ENCODE results near the gene APOBEC3H.
"Not testable (repeated sequence)": the region's sequence is repeated elsewhere in the genome, so short reads cannot be mapped to it uniquely, and the experiment has no call there.

APOBEC3H gene

GRCh38 chr22:39078329-39078728 lies 18.7 kb upstream of the APOBEC3H start:
- H3K4me3 ChIP-seq (ENCODE audit: low read depth, low read length), result no peak overlapping the region
- H3K27ac ChIP-seq, result no peak overlapping the region

GRCh38 chr22:39079054-39079637 lies 17.9 kb upstream of the APOBEC3H start:
- not testable (repeated sequence) for H3K36me3 ChIP-seq (ENCODE audit: control insufficient read depth, insufficient read depth, low read length); H2AFZ ChIP-seq; H3K4me1 ChIP-seq; H3K27ac ChIP-seq; H3K9ac ChIP-seq; H3K27me3 ChIP-seq (ENCODE audit: control insufficient read depth, insufficient read depth, low read length); H3K4me3 ChIP-seq (ENCODE audit: low read depth, low read length); H3K79me2 ChIP-seq; H3K9me3 ChIP-seq (ENCODE audit: control insufficient read depth, low read length); H3K4me2 ChIP-seq (ENCODE audit: low read length)

More at GRCh38 chr22:39078329-39078728, 18.7 kb upstream of the APOBEC3H start:
- Histone ChIP-seq H3K36me3 (ENCODE audit: control insufficient read depth, insufficient read depth, low read length) (no peaks in the 10 kb centered on the region), H3K9ac (no peak overlapping the region), H3K9me3 (ENCODE audit: control insufficient read depth, low read length) (no peaks in the 10 kb centered on the region), H3K4me1 (no peaks in the 10 kb centered on the region), H2AFZ (no peak overlapping the region), H3K79me2 (no peaks in the 10 kb centered on the region), H3K27me3 (ENCODE audit: control insufficient read depth, insufficient read depth, low read length) (no peaks in the 10 kb centered on the region), H3K4me2 (ENCODE audit: low read length) (no peak overlapping the region)
- no peak for TF ChIP-seq CTCF (IDR thresholded peaks at IDR 0.05)

GRCh38 chr22:39080052-39080762 lies 16.8 kb upstream of the APOBEC3H start:
- TF ChIP-seq CTCF (IDR thresholded peaks at IDR 0.05), result no peak

GRCh38 chr22:39081016-39081415 lies 16.0 kb upstream of the APOBEC3H start:
- no peak for TF ChIP-seq CTCF (IDR thresholded peaks at IDR 0.05)
- no peak overlapping the region for H3K4me3 ChIP-seq (ENCODE audit: low read depth, low read length)
- H3K4me1 ChIP-seq, result no peaks in the 10 kb centered on the region

More at GRCh38 chr22:39080052-39080762, 16.8 kb upstream of the APOBEC3H start:
- no peaks in the 10 kb centered on the region for H3K9me3 ChIP-seq (ENCODE audit: control insufficient read depth, low read length)
- H3K79me2 ChIP-seq, result no peaks in the 10 kb centered on the region
- no peaks in the 10 kb centered on the region for H3K36me3 ChIP-seq (ENCODE audit: control insufficient read depth, insufficient read depth, low read length)
- no peaks in the 10 kb centered on the region for H3K4me1 ChIP-seq
- no peaks in the 10 kb centered on the region for H3K27me3 ChIP-seq (ENCODE audit: control insufficient read depth, insufficient read depth, low read length)
- no peak overlapping the region for H3K4me3 ChIP-seq (ENCODE audit: low read depth, low read length)
- H2AFZ ChIP-seq, result no peak overlapping the region
- no peak overlapping the region for H3K9ac ChIP-seq
- no peak overlapping the region for H3K27ac ChIP-seq
- H3K4me2 ChIP-seq (ENCODE audit: low read length), result no peak overlapping the region

GRCh38 chr22:39081598-39081997 lies 15.4 kb upstream of the APOBEC3H start:
- H3K79me2 ChIP-seq, result no peaks in the 10 kb centered on the region
- H3K27me3 ChIP-seq (ENCODE audit: control insufficient read depth, insufficient read depth, low read length), result no peaks in the 10 kb centered on the region
- H3K9me3 ChIP-seq (ENCODE audit: control insufficient read depth, low read length), result no peaks in the 10 kb centered on the region
- H3K4me3 ChIP-seq (ENCODE audit: low read depth, low read length), result no peak overlapping the region
- no peak overlapping the region for H2AFZ ChIP-seq
- no peaks in the 10 kb centered on the region for H3K36me3 ChIP-seq (ENCODE audit: control insufficient read depth, insufficient read depth, low read length)
- H3K4me2 ChIP-seq (ENCODE audit: low read length), result no peak overlapping the region
- no peak overlapping the region for H3K9ac ChIP-seq
- H3K4me1 ChIP-seq, result no peaks in the 10 kb centered on the region
- H3K27ac ChIP-seq, result no peak overlapping the region
- TF ChIP-seq CTCF (IDR thresholded peaks at IDR 0.05), result no peak

More at GRCh38 chr22:39081016-39081415, 16.0 kb upstream of the APOBEC3H start:
- H3K79me2 ChIP-seq, result no peaks in the 10 kb centered on the region
- H3K4me2 ChIP-seq (ENCODE audit: low read length), result no peak overlapping the region
- no peak overlapping the region for H3K9ac ChIP-seq
- no peak overlapping the region for H3K27ac ChIP-seq
- H3K36me3 ChIP-seq (ENCODE audit: control insufficient read depth, insufficient read depth, low read length), result no peaks in the 10 kb centered on the region
- H3K9me3 ChIP-seq (ENCODE audit: control insufficient read depth, low read length), result no peaks in the 10 kb centered on the region
- H3K27me3 ChIP-seq (ENCODE audit: control insufficient read depth, insufficient read depth, low read length), result no peaks in the 10 kb centered on the region
- H2AFZ ChIP-seq, result no peak overlapping the region

All from parathyroid adenoma (tissue), 2 donors.